Right lobe of liver (tissue), 4 donors: Measurements from ENCODE around the gene KCNT2.

Experiments
- POLR2A ChIP-seq: fragments of 450-650 bp; IDR thresholded peaks from one replicate; pipeline ENCODE4 v1.6.1; 2017; ENCODE audit warnings: antibody characterized with exemption, mild to moderate bottlenecking
- TF ChIP-seq, protein P1 (sequence below), 4 donors: fragments of 200-600 bp in 3 of 4; fragments of 450-650 bp in 1 of 4; IDR thresholded peaks; one replicate each; pipeline versions ENCODE4 v1.5.1 to v1.8.0; 2016 to 2022; ENCODE audit warnings: antibody characterized with exemption in 4 of 4, mild to moderate bottlenecking in 2 of 4
- donor health status: DM: no; HTN: no; CAD: no.
- donor health status: DM: no; HTN: no; CAD: no.
- donor health status: DM: no; HTN: yes; CAD: no.

GRCh38 chr1:196607981-196608380, 259 bp downstream of the KCNT2 start:
- TF ChIP-seq, protein P1, sequence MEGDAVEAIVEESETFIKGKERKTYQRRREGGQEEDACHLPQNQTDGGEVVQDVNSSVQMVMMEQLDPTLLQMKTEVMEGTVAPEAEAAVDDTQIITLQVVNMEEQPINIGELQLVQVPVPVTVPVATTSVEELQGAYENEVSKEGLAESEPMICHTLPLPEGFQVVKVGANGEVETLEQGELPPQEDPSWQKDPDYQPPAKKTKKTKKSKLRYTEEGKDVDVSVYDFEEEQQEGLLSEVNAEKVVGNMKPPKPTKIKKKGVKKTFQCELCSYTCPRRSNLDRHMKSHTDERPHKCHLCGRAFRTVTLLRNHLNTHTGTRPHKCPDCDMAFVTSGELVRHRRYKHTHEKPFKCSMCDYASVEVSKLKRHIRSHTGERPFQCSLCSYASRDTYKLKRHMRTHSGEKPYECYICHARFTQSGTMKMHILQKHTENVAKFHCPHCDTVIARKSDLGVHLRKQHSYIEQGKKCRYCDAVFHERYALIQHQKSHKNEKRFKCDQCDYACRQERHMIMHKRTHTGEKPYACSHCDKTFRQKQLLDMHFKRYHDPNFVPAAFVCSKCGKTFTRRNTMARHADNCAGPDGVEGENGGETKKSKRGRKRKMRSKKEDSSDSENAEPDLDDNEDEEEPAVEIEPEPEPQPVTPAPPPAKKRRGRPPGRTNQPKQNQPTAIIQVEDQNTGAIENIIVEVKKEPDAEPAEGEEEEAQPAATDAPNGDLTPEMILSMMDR (IDR thresholded peaks at IDR 0.05) = no peak
- TF ChIP-seq POLR2A = no peak
